K562 (cell line): ENCODE results near the gene ABCA7. TPM values are rescaled to one million over a fixed set of nuclear protein-coding genes. Genes with fewer than 3 reads are reported as not detected.

Experiments used
- CREM ChIP-seq: IDR thresholded peaks from 2 replicates; pipeline ENCODE4 v1.6.1; 2014; ENCODE audit warnings: antibody characterized with exemption, low read depth
- DDX20 ChIP-seq: fragments of 450-650 bp; IDR thresholded peaks from 2 replicates; pipeline ENCODE4 v1.6.1; 2016; ENCODE audit warnings: missing genetic modification characterization, low read depth, mild to moderate bottlenecking, missing compliant biosample characterization, moderate library complexity
- KAT7 ChIP-seq: sonication (generic); formaldehyde crosslinking; IDR thresholded peaks from 2 replicates; pipeline ENCODE4 v1.8.0; 2022; ENCODE audit warnings: missing genetic modification reagents, mild to moderate bottlenecking, borderline replicate concordance
- KLF16 ChIP-seq: IDR thresholded peaks from 2 replicates; pipeline ENCODE4 v1.6.1; 2016; ENCODE audit warnings: antibody characterized with exemption
- NFRKB ChIP-seq: fragments of 450-650 bp; IDR thresholded peaks from 2 replicates; pipeline ENCODE4 v1.6.1; 2016; ENCODE audit warnings: low read depth
- NONO ChIP-seq, 2 experiments: fragments of 200-400 bp in 1 of 2; fragments of 450-650 bp in 1 of 2; formaldehyde crosslinking in 1 of 2; IDR thresholded peaks; 2 replicates each; pipeline ENCODE4 v1.6.1; 2017; ENCODE audit warnings: low read depth in 2 of 2, mild to moderate bottlenecking in 2 of 2, moderate library complexity in 2 of 2, low read length in 1 of 2
- SMARCA4 ChIP-seq: fragments of 450-650 bp; IDR thresholded peaks from 2 replicates; pipeline ENCODE4 v1.6.1; 2016
- SMC3 ChIP-seq: conservative IDR thresholded peaks from 2 replicates; pipeline ENCODE4 v1.6.1; 2011; ENCODE audit warnings: low read depth, low read length, improper control_type of control experiment; ENCODE audit not compliant: insufficient read depth
- TCF7 ChIP-seq: sonication (generic); IDR thresholded peaks from 2 replicates; pipeline ENCODE4 v1.6.1; 2016; ENCODE audit warnings: antibody characterized with exemption, borderline replicate concordance
- ZFX ChIP-seq: sonication (generic); formaldehyde crosslinking; IDR thresholded peaks from 2 replicates; pipeline ENCODE4 v1.8.0; 2022; ENCODE audit warnings: mild to moderate bottlenecking, missing genetic modification reagents, moderate library complexity
- polyA plus RNA-seq, 8 experiments: library from polyadenylated mRNA; depleted of rRNA in 4 of 8; stranded (reverse) in 5 of 8; unstranded in 3 of 8; fragments of >200 nt; fragmentation: Nextera tagmentation in 2 of 8; fragmentation: Illumina TruSeq in 1 of 8; extraction: Ambion mirVana in 2 of 8; extraction: Trizol in 1 of 8; gene quantifications; 2 replicates each; pipeline versions ENCODE4 v1.2.1 to v1.2.3, GENCODE V29; 2011 to 2014; ENCODE audit warnings: inconsistent platforms in 1 of 8, missing spikeins in 1 of 8
- total RNA-seq, 7 experiments: library from RNA; depleted of rRNA in 6 of 7; stranded (reverse); fragments of >200 nt in 6 of 7; fragmentation: Illumina TruSeq in 2 of 7; extraction: Trizol in 2 of 7; gene quantifications; 2 replicates each; pipeline versions ENCODE4 v1.2.1 to v1.2.3, GENCODE V29; 2011 to 2021; ENCODE audit warnings: low replicate concordance in 1 of 7
- TF ChIP-seq, protein P1 (sequence below): fragments of 200-800 bp; sonication (Bioruptor generic); IDR thresholded peaks from 2 replicates; pipeline ENCODE4 v1.6.1; 2017; ENCODE audit warnings: missing genetic modification characterization, missing compliant biosample characterization
- TF ChIP-seq, protein P2 (sequence below): fragments of 250-450 bp; sonication (Bioruptor Pico); IDR thresholded peaks from 2 replicates; pipeline ENCODE4 v1.9.0; 2021; ENCODE audit warnings: mild to moderate bottlenecking, inconsistent platforms
- TF ChIP-seq, protein P3 (sequence below), 2 experiments: fragments of 200-800 bp in 1 of 2; sonication (Bioruptor generic) in 1 of 2; sonication (generic) in 1 of 2; formaldehyde crosslinking in 1 of 2; IDR thresholded peaks in 1 of 2; conservative IDR thresholded peaks in 1 of 2; 2 replicates each; pipeline versions ENCODE4 v1.5.0 to v1.6.1; 2016 to 2020; ENCODE audit warnings: missing compliant biosample characterization in 1 of 2, missing genetic modification characterization in 1 of 2, missing genetic modification reagents in 1 of 2
- TF ChIP-seq, protein P4 (sequence below), 2 experiments: fragments of 450-650 bp; IDR thresholded peaks; 2 replicates each; pipeline ENCODE4 v1.6.1; 2018; ENCODE audit warnings: mild to moderate bottlenecking in 2 of 2, low read depth in 1 of 2; ENCODE audit not compliant: partially characterized antibody in 2 of 2

ABCA7 gene
- total and polyA plus RNA-seq, 9 of the 15 experiments (the other 6 are each of a cell fraction or from before 2014, with no cell fraction given): 2.3 to 96.1 (median 31.2) TPM

DNA sequence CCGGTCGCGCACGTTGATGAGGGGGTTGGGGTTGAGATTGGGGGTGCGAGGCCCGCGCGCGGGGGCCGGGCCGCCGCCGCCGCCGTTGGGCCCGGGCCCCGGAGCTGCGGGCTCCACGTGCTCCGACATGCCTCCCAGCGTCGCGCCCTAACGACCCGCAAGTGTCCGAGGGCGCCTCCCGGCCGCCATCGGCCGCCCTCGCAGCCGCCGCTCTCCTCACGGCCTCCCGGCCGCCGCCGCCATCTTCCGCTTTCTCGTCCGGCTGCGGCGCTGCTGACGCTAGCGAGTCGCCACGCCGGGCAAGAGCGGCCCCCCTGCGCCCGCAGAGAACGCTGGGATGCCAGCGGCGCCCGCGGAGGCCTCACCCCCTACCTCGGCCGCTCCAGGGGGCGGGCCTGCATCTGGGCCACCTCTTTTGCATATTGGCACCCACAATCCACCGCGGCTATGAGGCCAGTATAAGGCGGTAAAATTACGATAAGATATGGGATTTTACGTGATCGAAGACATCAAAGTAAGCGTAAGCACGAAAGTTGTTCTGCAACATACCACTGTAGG, 19.0 kb upstream of the ABCA7 start, which contains the start of gene TMEM259 (continued):
- TF ChIP-seq, protein P1, sequence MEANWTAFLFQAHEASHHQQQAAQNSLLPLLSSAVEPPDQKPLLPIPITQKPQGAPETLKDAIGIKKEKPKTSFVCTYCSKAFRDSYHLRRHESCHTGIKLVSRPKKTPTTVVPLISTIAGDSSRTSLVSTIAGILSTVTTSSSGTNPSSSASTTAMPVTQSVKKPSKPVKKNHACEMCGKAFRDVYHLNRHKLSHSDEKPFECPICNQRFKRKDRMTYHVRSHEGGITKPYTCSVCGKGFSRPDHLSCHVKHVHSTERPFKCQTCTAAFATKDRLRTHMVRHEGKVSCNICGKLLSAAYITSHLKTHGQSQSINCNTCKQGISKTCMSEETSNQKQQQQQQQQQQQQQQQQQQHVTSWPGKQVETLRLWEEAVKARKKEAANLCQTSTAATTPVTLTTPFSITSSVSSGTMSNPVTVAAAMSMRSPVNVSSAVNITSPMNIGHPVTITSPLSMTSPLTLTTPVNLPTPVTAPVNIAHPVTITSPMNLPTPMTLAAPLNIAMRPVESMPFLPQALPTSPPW (CRISPR knock-in tag): peak; percentile 92
- 0 out of 2 replicates have a peak, but pooled peaks have one; percentile 10 for TF ChIP-seq KAT7 (CRISPR knock-in tag)
- peak; percentile 80 for TF ChIP-seq CREM
- TF ChIP-seq SMARCA4: no peak
- peak; percentile 24 for TF ChIP-seq TCF7
- peak; percentile 71 for TF ChIP-seq ZFX (CRISPR knock-in tag)
- no peak for TF ChIP-seq DDX20
- TF ChIP-seq, protein P2, sequence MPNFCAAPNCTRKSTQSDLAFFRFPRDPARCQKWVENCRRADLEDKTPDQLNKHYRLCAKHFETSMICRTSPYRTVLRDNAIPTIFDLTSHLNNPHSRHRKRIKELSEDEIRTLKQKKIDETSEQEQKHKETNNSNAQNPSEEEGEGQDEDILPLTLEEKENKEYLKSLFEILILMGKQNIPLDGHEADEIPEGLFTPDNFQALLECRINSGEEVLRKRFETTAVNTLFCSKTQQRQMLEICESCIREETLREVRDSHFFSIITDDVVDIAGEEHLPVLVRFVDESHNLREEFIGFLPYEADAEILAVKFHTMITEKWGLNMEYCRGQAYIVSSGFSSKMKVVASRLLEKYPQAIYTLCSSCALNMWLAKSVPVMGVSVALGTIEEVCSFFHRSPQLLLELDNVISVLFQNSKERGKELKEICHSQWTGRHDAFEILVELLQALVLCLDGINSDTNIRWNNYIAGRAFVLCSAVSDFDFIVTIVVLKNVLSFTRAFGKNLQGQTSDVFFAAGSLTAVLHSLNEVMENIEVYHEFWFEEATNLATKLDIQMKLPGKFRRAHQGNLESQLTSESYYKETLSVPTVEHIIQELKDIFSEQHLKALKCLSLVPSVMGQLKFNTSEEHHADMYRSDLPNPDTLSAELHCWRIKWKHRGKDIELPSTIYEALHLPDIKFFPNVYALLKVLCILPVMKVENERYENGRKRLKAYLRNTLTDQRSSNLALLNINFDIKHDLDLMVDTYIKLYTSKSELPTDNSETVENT (CRISPR knock-in tag): peak; percentile 98
- TF ChIP-seq SMC3: 0 out of 2 replicates have a peak, but pooled peaks have one; percentile 9
- peak; percentile 57; the same call in 1 of the 2 replicates for TF ChIP-seq NFRKB
- peak in 1 of 2 experiments; percentile 75; a peak in 2 of 4 replicates for TF ChIP-seq NONO (IDR thresholded peaks at IDR 0.05; ENCODE audit: low read depth in 2 of 2, low read length in 1 of 2)
- TF ChIP-seq, protein P3, sequence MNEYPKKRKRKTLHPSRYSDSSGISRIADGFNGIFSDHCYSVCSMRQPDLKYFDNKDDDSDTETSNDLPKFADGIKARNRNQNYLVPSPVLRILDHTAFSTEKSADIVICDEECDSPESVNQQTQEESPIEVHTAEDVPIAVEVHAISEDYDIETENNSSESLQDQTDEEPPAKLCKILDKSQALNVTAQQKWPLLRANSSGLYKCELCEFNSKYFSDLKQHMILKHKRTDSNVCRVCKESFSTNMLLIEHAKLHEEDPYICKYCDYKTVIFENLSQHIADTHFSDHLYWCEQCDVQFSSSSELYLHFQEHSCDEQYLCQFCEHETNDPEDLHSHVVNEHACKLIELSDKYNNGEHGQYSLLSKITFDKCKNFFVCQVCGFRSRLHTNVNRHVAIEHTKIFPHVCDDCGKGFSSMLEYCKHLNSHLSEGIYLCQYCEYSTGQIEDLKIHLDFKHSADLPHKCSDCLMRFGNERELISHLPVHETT (CRISPR knock-in tag; conservative IDR thresholded peaks at IDR 0.05 in 1 of 2, IDR thresholded peaks at IDR 0.05 in 1 of 2): peak in 1 of 2 experiments; percentile 84; a peak in 1 of 4 replicates
- no peak for TF ChIP-seq KLF16
- TF ChIP-seq, protein P4, sequence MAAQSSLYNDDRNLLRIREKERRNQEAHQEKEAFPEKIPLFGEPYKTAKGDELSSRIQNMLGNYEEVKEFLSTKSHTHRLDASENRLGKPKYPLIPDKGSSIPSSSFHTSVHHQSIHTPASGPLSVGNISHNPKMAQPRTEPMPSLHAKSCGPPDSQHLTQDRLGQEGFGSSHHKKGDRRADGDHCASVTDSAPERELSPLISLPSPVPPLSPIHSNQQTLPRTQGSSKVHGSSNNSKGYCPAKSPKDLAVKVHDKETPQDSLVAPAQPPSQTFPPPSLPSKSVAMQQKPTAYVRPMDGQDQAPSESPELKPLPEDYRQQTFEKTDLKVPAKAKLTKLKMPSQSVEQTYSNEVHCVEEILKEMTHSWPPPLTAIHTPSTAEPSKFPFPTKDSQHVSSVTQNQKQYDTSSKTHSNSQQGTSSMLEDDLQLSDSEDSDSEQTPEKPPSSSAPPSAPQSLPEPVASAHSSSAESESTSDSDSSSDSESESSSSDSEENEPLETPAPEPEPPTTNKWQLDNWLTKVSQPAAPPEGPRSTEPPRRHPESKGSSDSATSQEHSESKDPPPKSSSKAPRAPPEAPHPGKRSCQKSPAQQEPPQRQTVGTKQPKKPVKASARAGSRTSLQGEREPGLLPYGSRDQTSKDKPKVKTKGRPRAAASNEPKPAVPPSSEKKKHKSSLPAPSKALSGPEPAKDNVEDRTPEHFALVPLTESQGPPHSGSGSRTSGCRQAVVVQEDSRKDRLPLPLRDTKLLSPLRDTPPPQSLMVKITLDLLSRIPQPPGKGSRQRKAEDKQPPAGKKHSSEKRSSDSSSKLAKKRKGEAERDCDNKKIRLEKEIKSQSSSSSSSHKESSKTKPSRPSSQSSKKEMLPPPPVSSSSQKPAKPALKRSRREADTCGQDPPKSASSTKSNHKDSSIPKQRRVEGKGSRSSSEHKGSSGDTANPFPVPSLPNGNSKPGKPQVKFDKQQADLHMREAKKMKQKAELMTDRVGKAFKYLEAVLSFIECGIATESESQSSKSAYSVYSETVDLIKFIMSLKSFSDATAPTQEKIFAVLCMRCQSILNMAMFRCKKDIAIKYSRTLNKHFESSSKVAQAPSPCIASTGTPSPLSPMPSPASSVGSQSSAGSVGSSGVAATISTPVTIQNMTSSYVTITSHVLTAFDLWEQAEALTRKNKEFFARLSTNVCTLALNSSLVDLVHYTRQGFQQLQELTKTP (IDR thresholded peaks at IDR 0.05; ENCODE audit: low read depth in 1 of 2, partially characterized antibody in 2 of 2): peak in 1 of 2 experiments; percentile 92
